NK-92 (cell line): ENCODE data around the gene PAGE2B.
"Not testable (repeated sequence)": the region's sequence is repeated elsewhere in the genome, so short reads cannot be mapped to it uniquely, and the experiment has no call there.

Experiments used
- DNase-seq: peaks from one replicate; lab custom pipeline; 2025; ENCODE audit not compliant: unreplicated experiment; lab: John Stamatoyannopoulos, UW

The PAGE2B gene

GRCh38 chrX:55074851-55075467 lies at the start of gene PAGE2B:
PAGE2B (plus strand) TSS chrX:55075030; CDS start chrX:55076042, 1,012 bp downstream.
- no peak for DNase-seq

GRCh38 chrX:55026143-55026542 lies 48.7 kb upstream of the PAGE2B start:
- DNase-seq = no peak

GRCh38 chrX:55026840-55027239 lies 48.0 kb upstream of the PAGE2B start:
- DNase-seq = no peak

GRCh38 chrX:55028040-55028439 lies 46.8 kb upstream of the PAGE2B start:
- no peak for DNase-seq

- DNase-seq = no peak
Measured at GRCh38 chrX:55028611-55029010, 46.2 kb upstream of the PAGE2B start.

- no peak for DNase-seq
Measured at GRCh38 chrX:55029291-55029690, 45.5 kb upstream of the PAGE2B start.

GRCh38 chrX:55030271-55031205 lies 44.3 kb upstream of the PAGE2B start, which contains the start of gene ALAS2:
ALAS2 (minus strand) TSS chrX:55030977; CDS start chrX:55026000, 4,977 bp downstream.
- no peak for DNase-seq

- DNase-seq = no peak
Measured at GRCh38 chrX:55033429-55033828, 41.4 kb upstream of the PAGE2B start.

- DNase-seq = no peak
Measured at GRCh38 chrX:55039471-55039870, 35.4 kb upstream of the PAGE2B start.

GRCh38 chrX:55041514-55041913 lies 33.3 kb upstream of the PAGE2B start:
- DNase-seq = no peak

- DNase-seq = not testable (repeated sequence)
Measured at GRCh38 chrX:55050599-55050998, 24.2 kb upstream of the PAGE2B start.

- DNase-seq = no peak
Measured at GRCh38 chrX:55056820-55057674, 17.8 kb upstream of the PAGE2B start.

- DNase-seq = no peak
Measured at GRCh38 chrX:55057675-55058249, 17.1 kb upstream of the PAGE2B start.

- DNase-seq = not testable (repeated sequence)
Measured at GRCh38 chrX:55067180-55067579, 7.7 kb upstream of the PAGE2B start.

GRCh38 chrX:55072286-55072685 lies 2.5 kb upstream of the PAGE2B start:
- no peak for DNase-seq

- no peak for DNase-seq
Measured at GRCh38 chrX:55088795-55089489, 14.1 kb downstream of the PAGE2B start, which contains the start of gene PAGE2. PAGE2 (plus strand) TSS chrX:55089018; CDS start chrX:55090021, 1,003 bp downstream.

GRCh38 chrX:55098691-55099090 lies 23.9 kb downstream of the PAGE2B start:
- DNase-seq = no peak

- no peak for DNase-seq
Measured at GRCh38 chrX:55099162-55099561, 24.3 kb downstream of the PAGE2B start.

- DNase-seq = no peak
Measured at GRCh38 chrX:55102754-55103153, 27.9 kb downstream of the PAGE2B start.

GRCh38 chrX:55107262-55107661 lies 32.4 kb downstream of the PAGE2B start:
- DNase-seq = no peak
